Adipocyte (in vitro differentiated cells): ENCODE data around the gene PHF2.

Experiments
- DNase-seq: peaks from one replicate; pipeline ENCODE4 v3.0.0-alpha.2; 2015; ENCODE audit warnings: low read depth
- H3K27me3 ChIP-seq: replicated peaks from 2 replicates; pipeline ENCODE4 v1.7.0; 2013; ENCODE audit warnings: mild to moderate bottlenecking, low read length, moderate library complexity; ENCODE audit not compliant: control insufficient read depth, insufficient read depth
- H3K36me3 ChIP-seq: 2 replicates; pipeline ENCODE4 v1.7.0; 2013; ENCODE audit warnings: low read length, mild to moderate bottlenecking, moderate library complexity; ENCODE audit not compliant: control insufficient read depth, insufficient read depth, severe bottlenecking
- H3K4me1 ChIP-seq: 2 replicates; pipeline ENCODE4 v1.7.0; 2013; ENCODE audit warnings: mild to moderate bottlenecking, low read length, moderate library complexity; ENCODE audit not compliant: control insufficient read depth, insufficient read depth
- H3K4me3 ChIP-seq: 2 replicates; pipeline ENCODE4 v1.7.0; 2013; ENCODE audit warnings: mild to moderate bottlenecking, low read length, moderate library complexity
- H3K9ac ChIP-seq: 2 replicates; pipeline ENCODE4 v1.7.0; 2013; ENCODE audit warnings: mild to moderate bottlenecking, low read length, moderate library complexity
- H3K9me3 ChIP-seq: 2 replicates; pipeline ENCODE4 v1.7.0; 2013; ENCODE audit warnings: mild to moderate bottlenecking, low read length, moderate library complexity; ENCODE audit not compliant: control insufficient read depth

PHF2 gene

DNA sequence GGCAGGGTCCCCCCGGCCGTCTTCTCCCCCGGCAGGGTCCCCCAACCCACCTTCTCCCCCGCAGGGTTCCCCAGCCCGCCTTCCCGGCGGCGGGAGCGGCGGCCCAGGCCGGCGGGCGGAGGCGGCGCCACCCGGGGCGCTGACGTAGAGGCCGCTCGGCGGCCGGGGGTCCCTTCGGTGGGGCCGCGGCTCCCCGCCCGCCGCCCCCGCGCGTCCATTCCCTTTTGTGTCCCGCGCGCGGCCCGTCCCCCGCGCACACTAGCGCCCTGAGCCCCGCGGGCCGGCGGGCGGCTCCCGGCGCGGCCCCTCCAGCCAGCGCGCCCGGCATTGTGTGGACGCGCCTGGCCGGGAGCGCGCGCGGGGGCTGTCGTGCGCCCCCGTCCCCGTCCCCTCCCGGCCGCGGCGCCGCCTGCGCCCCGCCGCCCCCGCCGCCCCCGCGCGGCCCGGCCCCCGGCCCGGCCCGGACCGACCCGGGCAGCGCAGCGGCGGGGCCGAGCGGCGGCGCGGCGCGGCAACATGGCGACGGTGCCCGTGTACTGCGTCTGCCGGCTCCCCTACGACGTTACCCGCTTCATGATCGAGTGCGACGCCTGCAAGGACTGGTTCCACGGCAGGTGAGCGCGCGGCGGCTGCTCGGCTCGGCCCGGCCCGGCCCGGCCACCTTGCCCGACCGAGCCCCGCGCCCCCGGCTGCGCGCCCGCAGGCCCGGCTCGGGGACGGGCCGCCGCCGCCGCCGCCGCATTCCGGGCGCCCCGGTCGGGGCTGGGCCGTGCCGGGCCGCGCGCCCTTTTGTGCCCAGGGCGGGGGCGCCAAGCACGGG lies at the start of gene PHF2:
PHF2 (plus strand) TSS at position 327 of the 820 bp plus-strand sequence; CDS start at position 517, 190 bp downstream.
- H3K9me3 ChIP-seq: no peaks in the 10 kb centered on the region
- DNase-seq: peak; percentile 75
- no peaks in the 10 kb centered on the region for H3K36me3 ChIP-seq
- H3K4me1 ChIP-seq: peaks cover 22% of the 10 kb centered on the region
- H3K27me3 ChIP-seq: no peaks in the 10 kb centered on the region
- peak within 1 kb of the TSS; percentile 91 for H3K4me3 ChIP-seq
- H3K9ac ChIP-seq: peak within 1 kb of the TSS; percentile 89

DNA sequence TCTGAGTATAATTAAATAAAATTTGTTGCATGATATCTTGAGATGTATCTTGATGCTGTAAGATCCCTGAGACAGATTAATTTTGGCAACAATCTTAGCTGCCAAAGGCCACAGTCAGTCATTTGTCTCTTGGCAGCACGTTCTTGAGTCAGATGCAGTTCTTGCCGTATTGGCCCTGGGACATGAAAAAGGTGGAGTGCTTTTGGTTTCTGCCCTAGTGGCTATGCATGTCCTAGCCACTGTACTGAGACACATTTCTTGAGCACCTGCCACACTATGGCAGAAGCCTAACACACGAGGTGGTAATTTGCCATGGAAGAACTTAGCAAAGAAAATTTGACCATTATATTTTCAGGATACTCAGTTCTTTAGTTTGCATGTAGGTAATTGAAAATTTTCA lies 45.0 kb upstream of the PHF2 start:
- peaks cover 92% of the 10 kb centered on the region for H3K36me3 ChIP-seq
- H3K9me3 ChIP-seq: no peaks in the 10 kb centered on the region
- no peaks in the 10 kb centered on the region for H3K4me1 ChIP-seq
- no peak overlapping the region for H3K4me3 ChIP-seq
- H3K9ac ChIP-seq: no peak overlapping the region
- no peaks in the 10 kb centered on the region for H3K27me3 ChIP-seq
- no peak for DNase-seq

DNA sequence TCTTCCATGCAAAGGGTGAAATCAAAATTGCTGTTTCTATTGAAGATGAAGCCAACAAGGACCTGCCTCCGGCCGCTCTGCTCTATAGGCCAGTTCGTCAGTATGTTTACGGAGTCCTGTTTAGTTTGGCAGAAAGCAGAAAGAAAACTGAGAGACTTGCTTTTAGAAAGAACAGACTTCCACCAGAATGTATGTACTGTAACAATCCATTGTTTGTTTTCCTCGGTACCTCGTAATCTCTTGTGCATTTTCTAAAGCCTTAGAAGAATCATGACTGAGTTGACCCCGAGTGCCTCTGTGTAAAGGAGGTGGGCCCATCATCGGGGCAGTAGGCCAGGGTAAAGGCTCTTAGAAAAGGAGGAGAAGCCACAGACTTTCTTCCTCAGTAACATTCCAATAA lies 44.2 kb upstream of the PHF2 start:
- peaks cover 91% of the 10 kb centered on the region for H3K36me3 ChIP-seq
- no peaks in the 10 kb centered on the region for H3K27me3 ChIP-seq
- DNase-seq: no peak
- H3K4me3 ChIP-seq: no peak overlapping the region
- no peaks in the 10 kb centered on the region for H3K4me1 ChIP-seq
- no peak overlapping the region for H3K9ac ChIP-seq
- H3K9me3 ChIP-seq: no peaks in the 10 kb centered on the region

DNA sequence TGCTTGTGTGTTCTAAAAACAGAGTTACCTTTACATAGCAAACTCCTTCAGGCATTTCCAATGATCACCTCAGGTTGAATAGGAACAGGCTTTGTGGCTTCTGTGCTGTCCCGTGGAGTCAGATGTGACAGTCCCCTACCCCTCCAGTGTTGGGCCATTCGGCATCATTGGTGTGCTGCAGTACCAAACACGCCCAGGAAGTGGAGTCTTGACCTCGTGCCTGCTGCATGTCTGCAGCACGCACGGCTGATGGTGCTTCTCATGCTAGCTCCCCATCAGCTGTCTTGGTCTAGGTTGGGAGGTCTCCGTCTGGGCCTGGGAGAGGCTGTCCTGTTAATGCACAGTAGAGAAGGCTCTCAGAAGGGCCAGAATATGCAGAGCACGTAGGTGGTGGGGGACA lies 42.5 kb upstream of the PHF2 start:
- no peak overlapping the region for H3K4me3 ChIP-seq
- no peak for DNase-seq
- H3K9me3 ChIP-seq: no peaks in the 10 kb centered on the region
- no peaks in the 10 kb centered on the region for H3K27me3 ChIP-seq
- no peaks in the 10 kb centered on the region for H3K4me1 ChIP-seq
- no peak overlapping the region for H3K9ac ChIP-seq
- peaks cover 82% of the 10 kb centered on the region for H3K36me3 ChIP-seq

GRCh38 chr9:93536167-93536566 lies 40.2 kb upstream of the PHF2 start:
- peaks cover 74% of the 10 kb centered on the region for H3K36me3 ChIP-seq
- DNase-seq: no peak

DNA sequence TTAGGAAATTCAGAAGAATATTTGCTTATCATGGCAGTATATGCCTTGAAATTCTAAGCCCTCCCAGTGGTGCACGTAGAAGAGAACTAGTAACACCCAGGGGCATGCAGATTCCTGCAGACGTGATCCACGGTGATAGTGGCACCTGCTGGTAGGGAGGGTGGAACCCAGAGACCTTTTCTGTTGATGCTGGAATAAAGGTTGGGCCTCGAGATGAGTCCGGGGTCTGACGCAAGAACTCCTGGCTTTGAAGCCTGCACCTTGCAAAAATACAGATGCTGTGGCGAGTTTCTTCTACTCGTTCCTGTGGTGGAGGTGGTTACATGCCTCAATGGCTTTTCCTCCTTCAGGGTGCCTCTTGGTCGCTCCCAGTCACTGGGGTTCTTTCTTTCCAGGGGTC lies 39.5 kb upstream of the PHF2 start:
- Histone ChIP-seq H3K36me3 (peaks cover 74% of the 10 kb centered on the region), H3K9ac (no peak overlapping the region), H3K4me1 (peaks cover 4% of the 10 kb centered on the region), H3K9me3 (no peaks in the 10 kb centered on the region), H3K4me3 (no peak overlapping the region), H3K27me3 (no peaks in the 10 kb centered on the region)
- DNase-seq: no peak

More at GRCh38 chr9:93536167-93536566, 40.2 kb upstream of the PHF2 start:
- H3K9ac ChIP-seq: no peak overlapping the region
- no peak overlapping the region for H3K4me3 ChIP-seq
- no peaks in the 10 kb centered on the region for H3K4me1 ChIP-seq
- no peaks in the 10 kb centered on the region for H3K27me3 ChIP-seq
- H3K9me3 ChIP-seq: no peaks in the 10 kb centered on the region

GRCh38 chr9:93540305-93540704 lies 36.1 kb upstream of the PHF2 start:
- no peak overlapping the region for H3K9ac ChIP-seq
- H3K4me1 ChIP-seq: peaks cover 7% of the 10 kb centered on the region
- no peak overlapping the region for H3K4me3 ChIP-seq
- DNase-seq: no peak
- H3K9me3 ChIP-seq: no peaks in the 10 kb centered on the region
- H3K27me3 ChIP-seq: no peaks in the 10 kb centered on the region
- peaks cover 63% of the 10 kb centered on the region for H3K36me3 ChIP-seq

- Histone ChIP-seq H3K36me3 (peaks cover 61% of the 10 kb centered on the region), H3K9ac (no peak overlapping the region), H3K27me3 (no peaks in the 10 kb centered on the region), H3K9me3 (no peaks in the 10 kb centered on the region), H3K4me3 (no peak overlapping the region), H3K4me1 (peaks cover 7% of the 10 kb centered on the region)
- no peak for DNase-seq
Measured at GRCh38 chr9:93541005-93541404, 35.4 kb upstream of the PHF2 start.

GRCh38 chr9:93541581-93542349 lies 34.6 kb upstream of the PHF2 start:
- H3K27me3 ChIP-seq: no peaks in the 10 kb centered on the region
- DNase-seq: no peak
- H3K36me3 ChIP-seq: peaks cover 61% of the 10 kb centered on the region
- H3K9ac ChIP-seq: no peak overlapping the region
- peaks cover 7% of the 10 kb centered on the region for H3K4me1 ChIP-seq
- no peak overlapping the region for H3K4me3 ChIP-seq
- H3K9me3 ChIP-seq: no peaks in the 10 kb centered on the region

DNA sequence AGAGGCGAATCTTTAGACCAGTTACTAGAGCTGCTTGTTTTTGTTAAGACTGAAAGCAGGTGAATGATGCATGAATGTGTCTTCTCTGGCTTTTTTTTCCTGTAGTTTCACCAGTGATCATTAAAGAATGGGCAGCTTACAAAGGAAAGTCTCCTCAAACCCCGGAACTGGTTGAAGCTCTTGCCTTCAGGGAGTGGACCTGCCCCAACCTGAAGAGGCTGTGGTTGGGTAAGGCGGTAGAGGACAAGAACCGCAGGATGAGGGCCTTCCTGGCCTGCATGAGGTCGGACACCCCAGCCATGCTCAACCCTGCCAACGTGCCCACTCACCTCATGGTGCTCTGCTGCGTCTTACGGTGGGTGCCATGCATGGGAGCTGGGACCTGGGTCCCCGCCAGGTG lies 33.3 kb upstream of the PHF2 start:
- Histone ChIP-seq H3K9ac (no peak overlapping the region), H3K4me3 (no peak overlapping the region), H3K27me3 (no peaks in the 10 kb centered on the region), H3K9me3 (no peaks in the 10 kb centered on the region), H3K4me1 (peaks cover 7% of the 10 kb centered on the region), H3K36me3 (peaks cover 64% of the 10 kb centered on the region)
- DNase-seq: no peak

GRCh38 chr9:93546356-93546755 lies 30.0 kb upstream of the PHF2 start:
- Histone ChIP-seq H3K9ac (no peak overlapping the region), H3K4me1 (peaks cover 7% of the 10 kb centered on the region), H3K9me3 (no peaks in the 10 kb centered on the region), H3K27me3 (no peaks in the 10 kb centered on the region), H3K36me3 (peaks cover 56% of the 10 kb centered on the region), H3K4me3 (no peak overlapping the region)
- DNase-seq: no peak
